Astrocyte of the spinal cord (primary cell): ENCODE measurements around the gene DUSP12.
"Not testable (repeated sequence)": the region's sequence is repeated elsewhere in the genome, so short reads cannot be mapped to it uniquely, and the experiment has no call there.

Experiments
- DNase-seq: peaks from one replicate; pipeline ENCODE4 v3.0.0; 2011; ENCODE audit warnings: low read depth, low spot score
- H3K4me3 ChIP-seq: 2 replicates; pipeline ENCODE4 v1.5.1; 2011; ENCODE audit warnings: low read depth, mild to moderate bottlenecking, low read length, moderate library complexity
- CTCF ChIP-seq: IDR thresholded peaks from 2 replicates; pipeline ENCODE4 v1.5.1; 2012; ENCODE audit warnings: low read depth, mild to moderate bottlenecking, low read length, inconsistent platforms
- in situ Hi-C: cut with HindIII; loops from 2 replicates; pipeline ENCODE4 v1.10.0; 2017; ENCODE audit warnings: low sequenced_read_pairs

DUSP12 gene

GRCh38 chr1:161743231-161743630 lies 6.4 kb upstream of the DUSP12 start:
- no peak for DNase-seq
- H3K4me3 ChIP-seq: no peak overlapping the region
- TF ChIP-seq CTCF: no peak
- in situ Hi-C loops: loop anchor here (25.0 kb wide), 1 partner anchor 106 kb away; the partner anchor contains the start of gene FCGR3B

- TF ChIP-seq CTCF: no peak
- no peak overlapping the region for H3K4me3 ChIP-seq
- no peak for DNase-seq
- in situ Hi-C loops: loop anchor here (25.0 kb wide), 1 partner anchor 110 kb away; the partner anchor contains the start of gene FCGR3B
These were observed 1.8 kb upstream of the DUSP12 start for GRCh38 chr1:161747801-161748200.

GRCh38 chr1:161763522-161764098 lies 14.0 kb downstream of the DUSP12 start:
- peak; percentile 55 for TF ChIP-seq CTCF
- DNase-seq: peak; percentile 14
- in situ Hi-C loops: no loop called here
- H3K4me3 ChIP-seq: no peak overlapping the region

GRCh38 chr1:161766102-161766981 lies 16.8 kb downstream of the DUSP12 start, which contains the start of gene ATF6:
ATF6 (plus strand) TSS chr1:161766320; CDS start chr1:161766361, 41 bp downstream.
- peak within 1 kb of the TSS; percentile 83 for H3K4me3 ChIP-seq
- TF ChIP-seq CTCF: no peak
- in situ Hi-C loops: no loop called here
- peak; percentile 95 for DNase-seq

GRCh38 chr1:161768461-161768860 lies 18.9 kb downstream of the DUSP12 start:
- DNase-seq: no peak
- no peak for TF ChIP-seq CTCF
- in situ Hi-C loops: no loop called here
- H3K4me3 ChIP-seq: no peak overlapping the region

- TF ChIP-seq CTCF: no peak
- no peak for DNase-seq
- in situ Hi-C loops: no loop called here
- no peak overlapping the region for H3K4me3 ChIP-seq
These were observed 19.5 kb downstream of the DUSP12 start for GRCh38 chr1:161768986-161769672.

GRCh38 chr1:161769673-161770045 lies 20.1 kb downstream of the DUSP12 start:
- in situ Hi-C loops, DNase-seq, H3K4me3 ChIP-seq: not testable (repeated sequence)
